ENCODE measurements around the gene OR10A6.
A peak's percentile ranks its signal among the peaks of the same experiment; 100 is the strongest.

OR10A6 gene

DNA sequence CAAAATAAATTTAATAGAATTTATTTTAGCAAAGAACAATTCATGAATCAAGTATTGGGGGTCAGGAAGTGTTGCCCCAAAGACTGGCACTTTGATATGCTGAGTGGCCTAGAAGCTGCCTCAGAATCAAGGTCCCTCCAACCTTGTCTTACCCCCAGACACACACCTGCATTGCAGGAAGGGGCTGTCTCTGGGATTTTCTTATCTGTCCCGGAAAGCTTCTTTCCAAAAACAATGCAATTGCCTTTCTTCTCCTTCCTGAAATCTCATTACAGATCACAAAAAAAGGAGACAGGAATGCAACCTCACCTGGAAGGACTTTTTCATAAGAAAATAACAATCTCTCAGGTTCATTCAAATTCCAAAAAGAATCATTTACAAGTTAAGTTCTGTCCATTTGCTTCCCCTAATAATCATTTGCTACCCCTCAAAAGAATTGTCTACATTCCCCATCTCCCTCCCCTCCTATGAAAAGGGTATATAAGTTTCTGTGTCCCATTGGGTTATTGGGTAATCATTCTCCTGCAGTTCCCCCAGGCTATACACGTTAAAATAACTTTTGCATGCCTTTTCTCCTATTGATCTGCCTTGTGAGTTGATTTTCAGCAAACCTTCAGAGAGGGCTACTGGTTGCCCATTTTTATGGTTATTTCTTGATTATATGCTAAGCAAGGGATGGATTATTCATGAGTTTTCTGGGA, 21.3 kb downstream of the OR10A6 start:
- no peak for DNase-seq

- no peak for DNase-seq
Observed at GRCh38 chr11:7907121-7907520, 23.9 kb downstream of the OR10A6 start.

DNA sequence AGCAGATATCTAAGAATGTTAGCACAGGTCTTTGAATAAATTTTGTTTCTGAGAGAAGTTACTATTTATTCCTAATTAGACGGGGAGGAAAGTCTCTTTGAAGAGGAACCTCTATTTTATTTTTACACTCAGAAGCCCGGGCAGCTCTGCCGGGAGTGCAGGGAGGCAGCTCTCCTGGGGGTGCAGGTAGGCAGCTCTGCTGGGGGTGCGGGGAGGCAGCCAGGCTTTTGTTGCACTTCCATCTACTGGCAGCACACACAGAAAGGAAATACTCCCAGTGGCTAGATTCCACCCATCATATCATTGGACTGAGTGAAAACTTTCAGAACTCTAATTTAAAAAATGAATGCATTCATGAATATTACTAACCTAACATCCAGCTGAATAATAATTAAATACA, 24.6 kb downstream of the OR10A6 start:
- no peak for DNase-seq

- DNase-seq = no peak
Observed at GRCh38 chr11:7905961-7906429, 25.1 kb downstream of the OR10A6 start.

DNA sequence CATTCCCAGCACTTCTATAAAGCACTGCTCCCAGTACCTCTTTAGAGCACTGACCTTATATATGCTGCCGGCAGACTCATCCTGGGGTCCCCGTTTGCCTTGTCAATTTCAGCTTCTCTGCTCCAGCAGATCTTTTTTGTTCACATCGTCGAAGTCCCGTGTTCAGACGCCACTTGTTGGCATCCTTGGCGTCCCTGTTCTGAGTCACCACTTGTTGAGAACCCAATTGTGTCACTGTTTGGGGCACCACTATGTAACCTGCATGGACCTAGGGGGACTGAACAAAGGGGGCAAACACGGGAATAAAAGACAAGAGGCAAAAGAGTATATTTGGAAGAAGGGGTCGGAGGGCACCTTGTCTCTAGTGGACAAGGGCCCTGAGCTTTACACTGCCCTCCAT, 25.5 kb downstream of the OR10A6 start:
- DNase-seq = no peak

GRCh38 chr11:7904917-7905316, 26.2 kb downstream of the OR10A6 start:
- no peak for DNase-seq

DNA sequence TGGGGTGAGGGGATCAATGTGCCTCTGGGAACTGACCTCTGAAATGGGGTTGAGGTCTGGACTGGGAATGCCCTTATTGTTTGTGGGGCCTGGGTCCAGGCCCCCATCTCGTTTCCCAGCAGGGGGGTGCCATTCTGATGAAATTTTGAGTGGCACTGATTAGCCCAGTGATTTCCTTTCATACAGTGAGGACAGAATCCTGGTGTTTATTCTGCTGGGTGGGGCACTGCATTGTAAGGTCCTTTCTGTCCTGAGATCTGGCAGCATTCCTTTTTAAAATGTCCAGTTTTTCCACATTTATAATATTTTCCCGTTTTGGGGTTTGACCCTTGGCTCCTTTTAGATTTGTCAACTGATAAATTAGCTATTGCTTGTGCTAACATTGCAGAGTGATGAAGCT, 27.1 kb downstream of the OR10A6 start:
- DNase-seq = no peak

- DNase-seq = no peak
Observed at GRCh38 chr11:7901319-7901854, 29.7 kb downstream of the OR10A6 start.

DNA sequence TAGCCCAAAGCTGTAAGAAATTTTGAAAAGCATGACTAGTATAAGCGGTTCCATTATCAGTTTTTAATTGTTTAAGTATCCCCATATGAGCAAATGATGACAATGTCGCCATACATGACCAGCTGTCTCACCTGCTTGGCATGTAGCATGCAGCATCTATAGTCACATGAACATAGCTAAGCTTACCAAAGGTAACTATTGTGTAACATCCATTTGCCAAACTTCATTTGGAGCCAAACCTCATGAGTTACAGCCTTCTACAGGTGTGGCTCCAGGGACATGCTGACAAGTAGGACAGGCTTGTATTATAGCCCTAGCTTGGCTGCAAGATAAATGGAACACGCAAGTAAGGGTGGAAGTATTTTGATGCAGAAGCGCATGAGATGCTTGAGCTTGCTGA, 30.4 kb downstream of the OR10A6 start:
- DNase-seq = no peak

DNA sequence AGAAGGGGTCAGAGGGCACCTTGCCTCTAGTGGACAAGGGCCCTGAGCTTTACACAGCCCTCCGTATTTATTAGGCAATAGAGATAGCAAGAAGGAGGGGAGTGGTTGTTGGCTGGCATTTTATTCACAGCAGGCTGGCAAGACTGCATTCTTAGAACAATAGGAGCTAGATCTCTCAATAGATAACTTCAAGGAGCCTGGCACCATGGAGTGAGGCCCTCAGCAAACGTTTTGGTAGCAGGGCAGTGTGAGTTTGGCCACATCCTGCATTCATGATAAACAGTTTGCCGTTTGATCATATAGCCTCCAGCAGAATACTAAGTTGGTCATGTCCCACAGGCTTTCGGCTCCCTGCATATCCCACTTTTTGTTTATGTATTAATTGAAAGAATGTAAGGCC, 31.6 kb downstream of the OR10A6 start:
- no peak for DNase-seq

DNA sequence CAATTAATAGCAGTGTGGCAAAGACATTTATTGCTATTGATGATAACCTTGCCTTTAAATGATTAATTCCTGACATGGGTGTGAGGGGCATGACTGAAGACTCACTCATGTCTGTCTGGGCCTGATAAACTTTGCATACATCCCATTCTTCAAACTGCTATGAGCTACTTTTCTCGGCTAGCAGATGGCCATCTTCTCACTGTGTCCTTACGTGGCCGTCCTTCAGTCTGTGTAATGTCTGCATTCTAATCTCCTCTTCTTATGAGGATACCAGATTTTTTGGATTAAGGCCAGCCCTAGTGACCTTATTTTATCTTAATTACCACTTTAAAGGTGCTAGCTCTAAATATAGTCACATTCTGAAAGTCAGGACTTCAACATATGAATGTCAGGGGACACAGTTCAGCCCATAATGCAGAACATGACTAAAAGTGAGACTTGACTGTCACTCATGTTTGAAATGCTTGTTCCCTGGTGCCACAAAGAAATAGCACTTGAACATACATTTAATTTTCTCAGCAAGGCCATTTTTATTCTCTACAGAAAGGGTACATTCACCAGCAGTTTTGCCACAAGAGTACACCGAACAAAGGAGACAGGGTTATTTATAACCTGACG, 32.3 kb downstream of the OR10A6 start:
- no peak for DNase-seq

DNA sequence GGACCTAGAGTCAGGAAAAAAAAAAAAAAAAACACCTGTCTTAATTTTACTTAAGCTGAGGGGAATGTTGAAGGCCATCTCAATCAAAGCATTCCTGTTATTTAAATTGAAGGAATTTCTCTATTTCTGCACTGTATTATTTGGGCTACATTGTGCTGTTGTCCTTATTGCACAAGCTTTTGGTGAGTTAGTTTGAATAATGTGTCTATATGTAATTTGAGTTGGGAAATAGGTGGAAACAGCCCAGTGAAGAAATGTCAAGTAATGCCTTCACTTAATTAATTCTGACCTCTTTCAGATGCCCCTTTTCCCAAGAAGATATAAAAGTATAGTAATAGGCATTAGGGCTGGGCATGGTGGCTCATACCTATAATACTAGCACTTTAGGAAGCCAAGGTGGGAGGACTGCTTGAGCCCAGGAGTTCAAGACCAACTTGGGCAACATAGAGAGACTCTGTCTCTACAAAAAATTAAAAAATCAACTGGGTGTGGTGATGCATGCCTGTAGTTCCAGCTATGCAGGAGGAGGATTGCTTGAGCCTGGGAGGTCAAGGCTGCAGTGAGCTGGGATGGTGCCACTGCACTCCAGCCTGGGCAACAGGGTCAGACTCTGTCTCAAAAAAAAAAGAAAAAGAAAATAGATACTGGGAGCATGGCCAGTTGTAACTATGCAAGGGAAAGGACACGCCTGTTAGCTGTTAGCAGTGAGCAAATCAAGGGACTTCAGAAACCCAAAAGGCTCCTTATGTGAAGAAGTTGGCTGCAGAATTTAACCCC, 34.9 kb downstream of the OR10A6 start:
- no peak for DNase-seq

DNA sequence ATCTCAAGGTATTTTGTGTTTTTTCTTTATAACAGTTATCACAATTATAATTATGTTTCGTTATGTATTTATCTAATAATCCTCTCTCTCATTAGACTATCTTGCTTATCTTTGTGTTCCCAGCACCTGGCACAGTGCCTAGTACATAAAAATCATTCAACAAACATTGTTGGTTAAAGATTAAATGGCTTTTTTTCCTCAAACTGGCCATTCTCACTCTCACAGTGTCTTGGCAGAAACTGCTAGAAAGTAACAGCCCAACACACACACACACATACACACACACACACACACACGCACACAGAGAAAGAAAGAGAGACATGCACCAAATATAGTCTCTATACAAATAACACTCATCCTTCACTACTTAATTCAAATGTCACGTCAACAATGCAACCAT, 36.8 kb downstream of the OR10A6 start:
- no peak for DNase-seq

DNA sequence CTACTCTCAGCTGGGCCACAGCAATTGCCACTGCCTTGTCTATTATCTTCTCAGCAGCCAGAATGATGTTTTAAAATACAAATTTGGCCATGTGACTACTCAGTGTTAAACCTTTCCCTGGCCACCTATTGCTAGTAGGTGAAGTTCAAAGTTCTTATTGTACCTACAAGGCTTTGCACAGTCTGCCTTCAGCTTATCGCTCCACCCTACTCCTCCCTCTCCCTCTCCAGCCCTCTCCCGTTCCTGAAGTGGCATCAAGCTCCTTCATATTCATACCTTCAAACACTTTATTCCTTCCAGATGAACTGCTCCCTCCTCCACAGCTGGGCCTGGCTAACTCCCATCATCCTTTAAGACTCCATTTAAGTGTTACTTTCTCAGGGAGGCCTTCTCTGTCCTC, 37.3 kb downstream of the OR10A6 start:
- no peak for DNase-seq

DNA sequence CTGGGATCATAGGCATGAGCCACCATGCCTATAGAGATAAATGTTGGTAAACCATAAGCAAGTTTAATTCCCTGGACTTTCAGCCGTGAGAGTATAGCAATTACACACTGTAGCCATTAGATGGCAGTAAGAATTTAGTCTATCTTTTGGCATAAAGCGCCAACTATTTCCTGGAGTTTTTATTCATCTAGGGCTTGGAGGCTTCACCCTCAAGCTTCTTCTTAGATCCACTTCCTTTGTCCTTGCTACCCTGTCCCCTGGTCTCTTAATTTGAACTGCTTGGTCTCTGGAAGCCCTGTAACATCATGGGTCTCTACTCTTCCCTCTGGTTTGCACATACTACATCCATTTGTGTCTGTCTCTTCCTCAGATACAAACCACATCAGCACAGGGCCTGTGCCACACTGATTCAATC, 38.2 kb downstream of the OR10A6 start:
- DNase-seq = no peak

DNA sequence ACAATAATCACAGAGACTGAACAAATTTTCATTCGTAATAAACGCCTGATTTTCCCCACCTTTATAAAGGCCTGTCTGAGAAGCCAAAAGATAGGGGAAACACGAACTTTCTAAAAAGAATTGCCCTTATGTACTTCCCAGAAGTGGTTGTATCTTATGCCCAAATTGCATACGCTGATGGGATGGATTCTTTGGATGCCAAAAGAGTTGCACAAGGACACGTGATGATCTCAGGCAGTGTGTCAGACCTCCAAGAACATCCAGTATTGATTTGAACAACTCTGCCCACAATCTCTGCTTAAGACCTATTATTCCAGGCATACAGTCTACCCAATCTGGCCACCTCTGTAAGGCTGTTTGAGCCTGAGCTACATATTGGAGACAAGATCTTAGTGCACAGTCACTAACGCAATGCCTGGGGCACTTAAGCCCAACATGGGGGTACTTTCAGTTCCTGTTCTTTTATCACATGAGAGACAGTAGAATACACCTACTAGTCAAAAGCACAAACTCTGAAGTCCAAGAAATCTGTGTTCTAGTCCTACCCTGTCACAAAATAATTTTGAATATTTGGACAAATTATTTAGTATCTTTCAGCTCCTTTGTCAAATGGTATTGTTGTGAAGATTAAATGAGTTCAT, 38.9 kb downstream of the OR10A6 start:
- DNase-seq = no peak

- peak; percentile 35 for DNase-seq
Observed at GRCh38 chr11:7890417-7891172, 40.5 kb downstream of the OR10A6 start.

DNA sequence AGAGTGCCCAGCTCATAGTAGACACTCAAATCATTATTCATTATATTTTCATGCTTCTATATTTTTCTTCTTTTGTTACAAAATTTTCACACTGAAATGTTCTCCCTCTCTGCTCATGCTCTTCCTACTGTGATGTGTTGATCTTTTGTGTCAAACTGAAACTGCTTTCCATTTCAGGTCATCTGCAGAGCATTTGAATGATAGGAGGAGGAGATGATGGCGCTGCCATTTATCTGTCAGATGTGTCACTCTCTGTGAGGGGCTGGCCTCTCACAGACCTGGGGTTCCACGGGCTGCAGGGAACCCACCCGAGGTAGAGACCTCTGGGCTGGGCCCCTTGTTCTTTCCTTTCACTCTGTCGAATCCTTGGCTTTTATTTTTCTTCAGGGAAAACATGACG, 41.1 kb downstream of the OR10A6 start:
- no peak for DNase-seq

GRCh38 chr11:7882860-7883259, 48.2 kb downstream of the OR10A6 start:
- DNase-seq = no peak
